Measurements from ENCODE around the gene VWA3B.

- TF ChIP-seq CTCF (conservative IDR thresholded peaks at IDR 0.05; ENCODE audit: low read depth, low read length) (no peak), EZH2 (IDR thresholded peaks at IDR 0.05; ENCODE audit: borderline replicate concordance, low read depth, low read length, poor library complexity, severe bottlenecking) (no peak)
Measured at GRCh38 chr2:98278074-98278473, 191.1 kb downstream of the VWA3B start.

All from A673 (cell line).